HG03139 (cell line): ENCODE results near the gene SHOX.
"Not testable (repeated sequence)": the region's sequence is repeated elsewhere in the genome, so short reads cannot be mapped to it uniquely, and the experiment has no call there.

Source experiments
- ATAC-seq: cut with Tn5 transposase; IDR thresholded peaks from one replicate; pipeline ENCODE4 v1.9.1; 2021; ENCODE audit not compliant: unreplicated experiment

The SHOX gene

GRCh38 chrX:636981-637659 lies 6.5 kb downstream of the SHOX start:
- ATAC-seq = no peak

DNA sequence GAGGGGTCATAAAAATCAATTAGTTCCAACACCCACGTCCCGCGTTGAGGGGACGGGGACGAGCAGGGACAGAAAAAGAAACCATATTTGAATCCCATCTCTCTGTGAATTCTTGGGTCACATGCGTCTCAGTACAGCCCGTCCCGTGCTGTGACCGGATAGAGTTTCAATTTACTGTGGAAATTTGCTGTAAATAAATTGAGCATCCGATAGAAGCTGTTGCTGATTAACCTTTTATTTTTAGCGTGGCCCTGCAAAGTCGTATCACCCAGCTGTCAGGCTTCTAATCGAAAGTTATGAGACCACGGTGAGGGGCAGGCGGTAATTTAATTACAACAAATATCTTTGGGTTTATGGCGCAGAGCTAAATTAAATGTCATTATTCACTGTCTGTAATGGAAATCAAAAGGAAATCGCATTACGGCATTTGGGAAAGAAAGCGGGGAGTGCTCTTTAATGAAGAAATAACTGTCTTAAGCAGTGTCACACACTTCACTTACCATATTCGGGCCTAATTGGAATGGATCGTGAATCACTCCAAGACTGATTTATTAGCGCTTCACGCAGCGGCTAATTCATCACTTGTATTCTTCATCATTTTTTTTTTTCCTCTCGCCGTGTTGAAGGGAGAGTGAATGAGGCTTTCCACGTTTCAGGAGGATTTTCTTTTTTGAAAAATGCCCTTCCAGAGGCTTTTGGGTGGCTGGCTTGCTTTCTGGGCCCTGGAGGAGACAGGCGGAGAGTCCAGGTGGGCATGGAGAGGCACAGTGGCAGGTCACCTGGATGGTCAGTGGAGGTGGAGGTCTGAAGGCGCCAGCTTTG lies 7.3 kb downstream of the SHOX start:
- ATAC-seq = no peak

GRCh38 chrX:638482-639131 lies 8.0 kb downstream of the SHOX start:
- no peak for ATAC-seq

DNA sequence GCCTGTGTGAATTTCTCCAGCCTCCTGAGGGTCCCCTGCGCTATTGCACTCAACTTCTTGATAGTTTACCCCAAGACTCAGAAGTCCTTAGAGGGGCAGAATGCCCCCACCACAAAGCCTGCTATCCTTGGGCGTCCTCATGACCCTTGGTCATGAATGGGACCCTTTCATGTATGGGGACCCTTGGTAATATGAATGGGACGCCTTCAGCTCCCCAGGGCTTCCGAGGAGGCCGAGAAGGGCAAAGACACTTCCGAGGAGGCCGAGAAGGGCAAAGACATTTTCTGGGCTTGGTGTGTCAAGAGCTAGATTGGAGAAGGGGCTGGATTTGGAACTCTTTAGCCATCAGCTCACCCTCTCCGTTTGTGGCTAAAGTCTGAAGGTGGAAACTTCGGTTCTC lies 8.6 kb downstream of the SHOX start:
- no peak for ATAC-seq

GRCh38 chrX:640641-641040 lies 10.1 kb downstream of the SHOX start:
- ATAC-seq = no peak

GRCh38 chrX:641671-642435 lies 11.3 kb downstream of the SHOX start:
- no peak for ATAC-seq

DNA sequence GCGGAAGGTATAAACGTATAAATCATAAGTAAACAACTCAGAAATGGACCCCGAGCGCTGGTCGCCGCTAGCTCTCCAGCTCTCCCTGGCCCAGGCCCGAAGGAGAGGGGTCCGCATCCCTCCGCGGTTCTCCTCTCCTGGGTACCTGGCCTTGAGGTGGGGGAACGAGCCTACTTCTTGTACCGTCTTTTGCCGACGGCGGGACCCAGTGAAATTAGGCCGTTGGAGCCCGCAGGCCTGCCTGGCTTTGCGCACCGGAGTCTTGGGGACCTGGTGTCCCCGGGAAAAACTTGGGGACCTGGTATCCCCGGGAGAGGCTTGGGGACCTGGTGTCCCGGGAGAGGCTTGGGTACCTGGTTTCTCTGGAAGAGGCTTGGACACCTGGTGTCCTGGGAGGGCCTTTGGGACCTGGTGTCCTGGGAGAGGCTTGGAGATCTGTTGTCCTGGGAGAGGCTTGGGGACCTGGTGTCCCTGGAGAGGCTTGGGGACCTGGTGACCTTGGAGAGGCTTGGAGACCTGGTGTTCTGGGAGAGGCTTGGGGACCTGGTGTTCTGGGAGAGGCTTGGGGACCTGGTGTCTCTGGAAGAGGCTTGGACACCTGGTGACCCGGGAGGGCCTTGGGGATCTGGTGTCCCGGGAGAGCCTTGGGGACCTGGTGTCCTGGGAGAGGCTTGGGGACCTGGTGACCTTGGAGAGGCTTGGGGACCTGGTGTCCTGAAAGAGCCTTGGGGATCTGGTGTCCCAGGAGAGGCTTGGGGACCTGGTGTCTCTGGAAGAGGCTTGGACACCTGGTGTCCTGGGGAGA lies 12.0 kb downstream of the SHOX start:
- no peak for ATAC-seq

- no peak for ATAC-seq
Measured at GRCh38 chrX:643241-643595, 12.6 kb downstream of the SHOX start.

DNA sequence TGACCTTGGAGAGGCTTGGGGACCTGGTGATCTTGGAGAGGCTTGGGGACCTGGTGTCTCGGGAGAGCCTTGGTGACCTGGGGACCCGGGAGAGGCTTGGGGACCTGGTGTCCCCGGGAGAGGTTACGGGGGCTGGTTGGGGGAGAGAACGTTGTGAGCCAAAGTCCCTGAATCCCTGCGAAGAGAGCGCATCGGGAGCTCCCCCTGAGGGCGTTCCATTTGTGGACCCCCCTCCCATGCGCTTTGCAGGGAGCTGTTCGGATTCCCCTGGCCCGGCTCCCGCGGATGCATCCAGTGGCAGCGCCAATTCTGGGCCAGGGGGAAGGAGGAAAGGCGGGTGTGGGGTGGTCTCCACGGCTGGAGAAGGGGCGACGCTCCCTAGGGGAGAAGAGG lies 13.3 kb downstream of the SHOX start:
- ATAC-seq = no peak

DNA sequence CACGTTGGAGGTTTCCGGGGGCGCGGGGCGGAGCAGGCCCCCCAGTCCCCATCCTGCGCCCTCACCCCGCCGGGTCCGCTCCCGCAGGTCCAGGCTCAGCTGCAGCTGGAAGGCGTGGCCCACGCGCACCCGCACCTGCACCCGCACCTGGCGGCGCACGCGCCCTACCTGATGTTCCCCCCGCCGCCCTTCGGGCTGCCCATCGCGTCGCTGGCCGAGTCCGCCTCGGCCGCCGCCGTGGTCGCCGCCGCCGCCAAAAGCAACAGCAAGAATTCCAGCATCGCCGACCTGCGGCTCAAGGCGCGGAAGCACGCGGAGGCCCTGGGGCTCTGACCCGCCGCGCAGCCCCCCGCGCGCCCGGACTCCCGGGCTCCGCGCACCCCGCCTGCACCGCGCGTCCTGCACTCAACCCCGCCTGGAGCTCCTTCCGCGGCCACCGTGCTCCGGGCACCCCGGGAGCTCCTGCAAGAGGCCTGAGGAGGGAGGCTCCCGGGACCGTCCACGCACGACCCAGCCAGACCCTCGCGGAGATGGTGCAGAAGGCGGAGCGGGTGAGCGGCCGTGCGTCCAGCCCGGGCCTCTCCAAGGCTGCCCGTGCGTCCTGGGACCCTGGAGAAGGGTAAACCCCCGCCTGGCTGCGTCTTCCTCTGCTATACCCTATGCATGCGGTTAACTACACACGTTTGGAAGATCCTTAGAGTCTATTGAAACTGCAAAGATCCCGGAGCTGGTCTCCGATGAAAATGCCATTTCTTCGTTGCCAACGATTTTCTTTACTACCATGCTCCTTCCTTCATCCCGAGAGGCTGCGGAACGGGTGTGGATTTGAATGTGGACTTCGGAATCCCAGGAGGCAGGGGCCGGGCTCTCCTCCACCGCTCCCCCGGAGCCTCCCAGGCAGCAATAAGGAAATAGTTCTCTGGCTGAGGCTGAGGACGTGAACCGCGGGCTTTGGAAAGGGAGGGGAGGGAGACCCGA lies 14.0 kb downstream of the SHOX start:
- no peak for ATAC-seq

DNA sequence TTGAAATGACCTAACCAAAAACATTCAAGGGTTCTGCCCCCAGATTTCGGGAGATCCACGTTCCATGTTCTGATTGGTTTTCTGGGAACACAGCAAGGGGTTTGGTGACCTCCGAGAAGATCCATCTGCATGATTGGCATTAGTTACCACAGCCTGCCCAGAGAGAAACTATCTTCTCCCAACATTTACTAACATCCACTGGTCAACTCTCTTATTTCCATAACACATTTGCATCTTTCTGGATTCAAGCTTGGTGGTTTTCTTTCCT lies 15.6 kb downstream of the SHOX start:
- ATAC-seq = no peak

- no peak for ATAC-seq
Measured at GRCh38 chrX:646796-647195, 16.2 kb downstream of the SHOX start.

DNA sequence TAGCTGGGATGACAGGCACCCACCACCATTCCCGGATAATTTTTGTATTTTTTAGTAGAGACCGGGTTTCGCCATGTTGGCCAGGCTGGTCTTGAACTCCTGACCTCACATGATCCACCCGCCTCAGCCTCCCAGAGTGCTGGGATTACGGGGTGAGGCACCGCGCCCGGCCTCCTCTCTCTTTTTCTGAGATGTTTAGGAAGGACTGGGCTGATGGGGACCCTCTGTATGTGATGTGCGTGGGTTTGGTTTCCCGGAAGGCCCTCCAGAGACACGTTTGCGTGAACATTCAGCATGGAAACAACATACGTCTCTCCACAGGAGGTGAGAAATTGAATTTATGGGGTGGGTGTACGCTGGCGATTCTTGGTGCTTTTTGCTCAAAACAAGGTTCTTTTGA lies 18.6 kb downstream of the SHOX start:
- no peak for ATAC-seq

DNA sequence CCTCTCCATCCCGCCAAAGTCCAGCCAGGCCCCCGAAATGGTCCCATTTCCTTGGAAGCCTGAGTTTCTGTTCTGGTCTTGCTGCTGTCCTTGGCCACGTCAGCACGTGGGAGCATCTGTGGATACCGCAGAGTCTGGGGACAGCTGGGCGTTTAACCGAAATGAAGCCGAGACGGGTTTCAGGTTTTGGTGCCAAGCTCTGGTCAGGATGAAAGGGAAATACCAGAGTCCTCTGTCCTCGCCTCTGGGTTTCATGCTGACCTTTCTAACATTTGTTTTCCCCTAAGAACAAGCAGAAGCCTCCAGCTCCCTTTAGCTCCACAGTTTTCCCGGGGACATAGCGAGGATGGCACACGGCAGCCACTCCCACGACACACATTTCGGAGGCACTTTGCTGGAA lies 19.7 kb downstream of the SHOX start:
- ATAC-seq = no peak

GRCh38 chrX:650811-651210 lies 20.2 kb downstream of the SHOX start:
- no peak for ATAC-seq

- not testable (repeated sequence) for ATAC-seq
Measured at GRCh38 chrX:651922-652321, 21.3 kb downstream of the SHOX start.

DNA sequence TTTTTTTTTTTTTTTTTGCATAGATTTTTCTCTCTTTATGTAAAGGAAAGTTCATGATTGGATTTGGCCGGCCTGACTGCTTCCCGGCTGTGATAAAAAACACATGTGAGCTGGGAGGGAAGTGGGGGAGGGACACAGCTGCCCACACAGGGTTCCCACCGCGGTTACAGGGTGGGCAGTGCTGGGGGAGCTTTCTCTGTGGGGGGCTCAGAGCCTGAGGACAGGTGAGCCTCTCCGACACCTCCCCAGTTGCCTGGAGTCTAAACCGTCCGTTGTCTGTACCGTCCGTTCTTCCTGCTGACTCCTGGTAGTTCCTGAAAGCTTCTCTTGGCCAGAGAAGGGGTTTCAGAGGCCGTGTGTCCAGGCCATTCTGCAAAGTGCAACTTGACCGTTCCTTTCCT lies 21.8 kb downstream of the SHOX start:
- no peak for ATAC-seq

- no peak for ATAC-seq
Measured at GRCh38 chrX:653306-653705, 22.7 kb downstream of the SHOX start.

DNA sequence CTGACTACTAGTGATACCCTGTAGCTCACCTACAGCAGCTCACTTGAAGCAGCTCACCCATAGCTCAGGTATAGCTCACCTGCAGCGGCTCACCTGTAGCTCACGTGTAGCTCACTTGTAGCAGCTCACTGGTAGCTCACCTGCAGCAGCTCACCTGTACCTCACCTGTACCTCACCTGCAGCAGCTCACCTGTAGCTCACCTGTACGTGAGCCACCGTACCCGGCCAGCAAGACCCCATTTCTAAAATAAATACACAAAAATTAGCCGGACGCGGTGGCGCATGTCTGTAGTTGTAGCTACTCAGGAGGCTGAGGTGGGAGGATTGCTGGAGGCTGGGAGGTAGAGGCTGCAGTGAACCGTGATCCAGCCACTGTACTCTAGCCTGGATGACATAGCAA lies 30.6 kb downstream of the SHOX start:
- ATAC-seq = no peak

GRCh38 chrX:662126-662525 lies 31.5 kb downstream of the SHOX start:
- no peak for ATAC-seq
